NCI-H510A (cell line): ENCODE results near the gene ZNF197.
"Not testable (repeated sequence)": the region's sequence is repeated elsewhere in the genome, so short reads cannot be mapped to it uniquely, and the experiment has no call there.

ENCODE experiments used
- DNase-seq: peaks from one replicate; lab custom pipeline; 2025; lab: John Stamatoyannopoulos, UW

Gene ZNF197

DNA sequence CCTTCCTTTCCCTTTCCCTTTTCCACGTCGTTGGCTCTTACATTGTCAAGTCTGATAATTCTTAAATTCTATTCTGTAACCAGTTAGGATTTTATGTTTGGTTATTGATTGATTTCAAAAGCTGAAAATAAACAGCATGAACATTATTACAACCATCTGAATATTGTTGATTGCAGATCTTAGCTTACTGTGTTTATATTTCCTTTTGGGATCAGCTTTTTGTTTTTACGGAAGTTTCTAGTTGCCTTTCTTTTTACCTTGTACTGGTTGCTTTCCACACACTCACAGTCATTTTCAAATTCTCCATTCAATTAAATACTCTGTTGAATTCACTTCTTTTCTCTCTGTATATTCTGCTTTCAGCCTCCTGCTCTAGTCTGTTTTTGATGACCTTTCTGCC lies 40.3 kb downstream of the ZNF197 start:
- no peak for DNase-seq

DNA sequence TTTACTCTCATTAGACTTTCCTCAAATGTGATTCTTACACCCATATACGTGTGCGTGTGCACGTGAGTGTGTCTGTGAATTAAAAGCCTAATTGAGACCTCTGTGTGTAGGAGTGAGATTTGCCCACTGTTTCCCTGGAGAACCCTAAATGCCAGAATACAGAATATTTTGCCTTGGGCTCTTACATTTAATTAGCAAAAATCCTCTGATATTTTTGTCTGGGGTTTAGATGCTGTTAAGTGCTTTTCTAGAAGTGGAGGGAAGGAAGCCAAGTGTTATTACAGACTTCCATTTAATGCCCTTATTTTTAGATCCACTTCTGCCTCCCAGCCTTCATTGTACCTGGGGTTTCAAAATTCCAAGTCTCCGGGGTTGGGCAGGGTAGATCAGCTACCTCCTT lies 41.5 kb downstream of the ZNF197 start:
- DNase-seq, result no peak

DNA sequence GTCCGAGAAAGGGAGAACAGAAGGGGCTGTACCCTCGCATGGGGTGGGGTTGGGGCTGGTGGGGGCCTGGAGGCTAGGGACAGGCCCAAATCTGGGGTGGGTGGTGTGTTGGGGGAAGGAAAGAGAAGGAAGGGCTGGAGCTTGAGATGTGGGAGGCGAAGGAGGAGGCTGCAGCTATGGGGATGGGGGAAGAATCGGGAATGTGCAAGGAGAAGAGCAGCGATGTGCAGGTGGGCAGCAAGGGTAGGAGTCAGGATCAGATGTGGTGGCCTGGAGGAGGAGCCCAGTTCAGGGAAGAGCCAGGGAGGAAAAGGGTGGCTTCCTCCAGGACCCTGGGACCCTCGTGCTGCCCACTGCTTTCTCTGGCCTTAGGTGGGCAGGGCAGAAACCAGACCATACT lies 44.9 kb downstream of the ZNF197 start:
- no peak for DNase-seq

DNA sequence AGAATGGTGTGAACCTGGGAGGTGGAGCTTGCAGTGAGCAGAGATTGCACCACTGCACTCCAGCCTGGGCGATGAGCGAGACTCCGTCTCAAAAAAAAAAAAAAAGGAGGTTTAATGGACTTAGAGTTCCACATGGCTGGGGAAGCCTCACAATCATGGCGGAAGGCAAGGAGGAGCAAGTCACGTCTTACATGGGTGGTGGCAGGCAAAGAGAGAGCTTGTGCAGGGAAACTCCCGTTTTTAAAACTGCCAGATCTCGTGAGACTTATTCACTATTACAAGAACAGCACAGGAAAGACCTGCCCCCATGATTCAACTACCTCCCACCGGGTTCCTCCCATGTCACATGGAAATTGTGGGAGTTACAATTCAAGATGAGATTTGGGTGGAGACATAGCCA lies 48.6 kb downstream of the ZNF197 start:
- not testable (repeated sequence) for DNase-seq

DNA sequence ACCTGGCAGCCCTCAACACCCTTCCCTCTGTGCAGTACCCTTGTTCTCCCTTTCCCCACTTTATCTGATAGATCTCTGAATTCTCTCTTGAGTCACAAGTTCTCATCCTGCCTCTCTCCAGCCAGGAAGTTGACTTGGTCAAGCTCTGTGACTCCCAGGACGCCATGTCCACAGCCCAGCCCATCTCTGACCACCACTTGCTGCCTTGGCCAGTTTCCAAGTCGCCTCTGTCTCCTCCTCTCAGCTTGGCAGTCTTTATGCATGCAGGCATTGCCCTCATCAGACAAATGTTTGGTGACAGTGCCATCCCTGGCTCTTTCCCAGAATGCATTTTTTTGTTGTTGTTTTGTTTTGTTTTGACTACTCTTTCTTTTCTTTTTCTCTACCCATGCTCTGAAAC lies 49.4 kb downstream of the ZNF197 start:
- DNase-seq, result no peak

DNA sequence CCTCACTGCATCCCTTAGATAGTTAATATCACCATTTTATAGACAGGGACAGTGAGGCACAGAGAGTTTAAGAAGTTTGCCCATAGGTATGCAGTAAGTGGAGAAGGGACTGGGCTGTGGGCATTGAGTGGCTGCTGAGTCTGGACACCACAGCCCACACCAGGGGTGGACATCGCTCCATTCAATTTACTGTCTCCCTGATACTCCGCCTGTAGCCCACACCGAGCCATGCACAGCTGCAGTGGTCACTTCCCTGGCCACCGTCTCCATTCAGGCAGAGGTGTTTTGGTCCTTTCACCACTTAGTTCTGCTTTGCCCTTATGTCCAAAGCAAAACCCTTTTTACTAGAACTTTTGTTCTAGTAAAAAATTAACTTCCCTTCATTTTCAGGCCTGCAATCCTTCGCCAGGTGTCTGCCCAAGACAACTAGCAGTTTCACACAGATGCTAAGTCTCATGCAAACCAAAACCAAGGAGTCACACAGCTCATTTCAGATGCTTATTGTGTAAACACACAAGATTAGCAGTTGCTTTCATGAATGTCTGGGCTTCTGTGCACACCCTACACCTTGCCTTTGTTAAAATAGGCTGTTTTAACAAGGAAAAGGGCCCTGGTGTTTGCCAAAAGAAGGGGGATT lies 53.8 kb downstream of the ZNF197 start:
- DNase-seq, result no peak

DNA sequence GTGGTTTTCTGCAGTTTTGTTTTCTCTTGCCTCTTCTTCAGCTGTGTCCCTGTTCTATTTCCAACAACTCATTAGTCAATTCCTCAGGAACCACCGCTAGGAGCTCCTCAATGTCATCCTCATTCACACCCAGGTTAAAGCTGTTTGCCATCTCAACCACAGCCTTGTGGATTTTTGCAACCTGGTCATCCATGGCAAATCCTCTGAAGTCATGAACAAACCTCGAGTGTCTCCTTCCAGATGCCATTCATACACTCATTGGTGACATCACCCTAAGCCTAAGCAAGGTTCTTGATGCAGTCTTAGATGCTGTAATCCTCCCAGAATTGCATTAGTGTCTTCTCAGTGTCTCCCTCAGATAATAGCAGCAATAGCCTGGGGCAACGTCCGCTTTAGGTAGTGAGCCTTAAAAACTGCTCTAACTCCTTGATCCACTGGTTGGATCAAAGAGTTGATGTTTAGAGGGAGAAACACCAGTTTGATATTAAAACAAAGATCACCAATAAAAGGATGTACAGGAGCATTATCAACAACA lies 56.2 kb downstream of the ZNF197 start:
- no peak for DNase-seq

DNA sequence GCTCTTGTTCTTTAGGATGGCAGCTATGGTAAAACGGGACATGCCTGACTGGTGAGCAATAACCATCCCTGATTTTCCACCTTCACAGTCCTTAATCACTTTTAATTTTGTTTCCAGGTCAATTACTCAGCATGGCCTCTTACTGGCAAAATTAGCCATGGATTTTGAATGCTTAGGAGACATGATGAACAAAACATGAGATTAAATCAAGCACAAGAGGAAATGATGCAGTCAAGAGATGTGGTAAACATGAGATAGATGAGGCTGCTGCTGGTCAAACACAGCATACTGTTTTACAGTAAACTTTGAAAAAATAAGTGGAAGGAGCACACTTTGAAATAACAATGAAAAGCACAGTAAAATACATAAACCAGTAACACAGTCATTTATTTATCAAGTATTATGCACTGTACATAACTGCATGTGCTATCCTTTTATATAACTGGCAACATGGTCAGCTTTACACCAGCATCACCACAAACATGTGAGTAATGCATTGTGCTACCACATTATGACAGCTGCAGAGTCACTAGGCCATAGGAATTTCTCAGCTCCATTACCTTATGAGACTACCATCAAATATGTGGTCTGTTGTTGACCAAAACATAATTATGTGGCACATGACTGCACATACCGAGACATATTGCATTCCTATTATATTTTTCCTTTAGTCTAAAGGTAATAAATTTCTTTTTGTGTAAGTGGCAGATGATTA lies 57.5 kb downstream of the ZNF197 start:
- no peak for DNase-seq

DNA sequence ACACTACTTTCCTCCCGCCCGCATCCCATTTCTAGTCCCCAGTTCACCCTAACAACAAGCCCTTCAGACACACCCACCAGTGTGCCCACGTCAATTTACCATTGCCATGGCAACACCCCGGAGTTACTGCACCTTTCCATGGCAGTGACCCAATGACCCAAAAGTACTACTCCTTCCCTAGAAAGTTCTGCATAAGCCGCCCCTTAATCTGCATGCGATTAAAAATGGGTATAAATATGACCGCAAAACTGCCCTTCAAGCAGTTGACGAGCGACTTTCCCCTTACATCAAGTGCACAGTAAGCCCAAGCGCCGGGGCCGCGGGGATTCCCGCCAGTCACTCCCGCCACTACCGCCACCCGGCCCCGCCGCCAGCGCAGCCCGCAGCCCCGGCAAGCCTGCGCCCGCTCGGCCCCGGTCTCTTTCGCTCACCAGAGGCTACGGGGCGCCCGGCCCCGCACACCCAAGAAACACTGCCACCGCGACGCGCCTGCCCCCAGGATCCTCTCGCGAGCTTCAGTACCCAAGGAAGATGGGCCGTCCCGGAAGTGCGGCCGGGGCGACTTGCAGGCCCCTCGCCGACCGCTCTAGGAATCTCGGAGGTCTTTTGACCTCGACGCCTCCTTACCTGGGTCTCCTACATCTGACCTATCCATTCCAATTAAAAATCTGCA lies 60.4 kb downstream of the ZNF197 start:
- peak; percentile 84 for DNase-seq

DNA sequence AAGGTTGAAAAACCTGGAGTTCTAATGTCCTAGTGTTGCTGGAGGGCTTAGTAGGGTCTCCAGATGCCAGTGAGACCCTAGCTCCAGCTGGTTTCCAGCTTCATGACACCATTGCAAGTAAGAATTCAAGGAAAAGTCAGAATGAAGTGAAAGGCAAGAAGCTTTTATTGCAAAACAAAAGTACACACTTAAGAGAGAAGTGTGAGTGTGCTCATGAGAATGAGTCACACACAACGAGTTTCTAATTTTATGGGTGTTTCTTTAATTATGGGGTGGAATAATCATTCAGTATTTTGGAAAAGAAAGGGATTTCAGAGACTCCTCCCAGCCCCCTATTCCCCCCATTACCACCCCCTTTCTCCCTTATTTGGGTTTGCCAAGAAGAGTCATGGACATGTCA lies 63.1 kb downstream of the ZNF197 start:
- no peak for DNase-seq
